WTC11 (cell line): ENCODE data around the gene NCCRP1. TPM values are rescaled to one million over a fixed set of nuclear protein-coding genes. Genes with fewer than 3 reads are reported as not detected.

Experiments used
- ATAC-seq: fragments of 200-7000 bp; cut with Tn5 transposase; 2 replicates; pipeline ENCODE4 v1.10.0; 2021; ENCODE audit warnings: mild to moderate bottlenecking, moderate library complexity
- CTCF ChIA-PET: fragments of 300-600 bp; sonication (Branson Sonifier 250); formaldehyde crosslinking; loops from one replicate; lab custom pipeline; 2021; ENCODE audit warnings: antibody characterized with exemption; lab: Charles Lee
- POLR2A ChIA-PET: fragments of 350-600 bp; sonication (Branson Sonifier 250); formaldehyde crosslinking; loops from one replicate; lab custom pipeline; 2021; ENCODE audit warnings: antibody characterized with exemption; lab: Charles Lee
- DNase-seq: peaks from one replicate; pipeline ENCODE4 v3.0.0; 2021; ENCODE audit warnings: low spot score
- H3K27ac Mint-ChIP-seq: 2 replicates; pipeline ENCODE4 v1.8.0; 2021; ENCODE audit warnings: mixed read lengths
- H3K27me3 Mint-ChIP-seq: 2 replicates; pipeline ENCODE4 v1.8.0; 2021; ENCODE audit warnings: low read depth, mild to moderate bottlenecking, moderate library complexity, mixed read lengths
- H3K36me3 Mint-ChIP-seq: 2 replicates; pipeline ENCODE4 v1.8.0; 2021; ENCODE audit warnings: mixed read lengths
- H3K4me1 Mint-ChIP-seq: 2 replicates; pipeline ENCODE4 v1.8.0; 2022; ENCODE audit warnings: mixed read lengths
- H3K4me3 Mint-ChIP-seq: 2 replicates; pipeline ENCODE4 v1.8.0; 2021; ENCODE audit warnings: mild to moderate bottlenecking, moderate library complexity, mixed read lengths
- H3K9me3 Mint-ChIP-seq: 2 replicates; pipeline ENCODE4 v1.8.0; 2021; ENCODE audit warnings: mixed read lengths
- AFF4 ChIP-seq: sonication (generic); formaldehyde crosslinking; IDR thresholded peaks from 2 replicates; pipeline ENCODE4 v1.8.1; 2023; ENCODE audit warnings: mild to moderate bottlenecking, missing genetic modification reagents, borderline replicate concordance
- ATF2 ChIP-seq: sonication (generic); formaldehyde crosslinking; IDR thresholded peaks from 2 replicates; pipeline ENCODE4 v1.8.1; 2022; ENCODE audit warnings: low read depth, missing genetic modification reagents, borderline replicate concordance
- CREB1 ChIP-seq: sonication (generic); formaldehyde crosslinking; IDR thresholded peaks from 2 replicates; pipeline ENCODE4 v1.8.0; 2023; ENCODE audit warnings: mild to moderate bottlenecking, missing genetic modification reagents
- ERG ChIP-seq: fragments of 250-450 bp; sonication (Bioruptor Pico); IDR thresholded peaks from 2 replicates; pipeline ENCODE4 v1.8.0; 2021; ENCODE audit warnings: mild to moderate bottlenecking
- ESRRA ChIP-seq: sonication (generic); formaldehyde crosslinking; IDR thresholded peaks from 2 replicates; pipeline ENCODE4 v1.8.1; 2022; ENCODE audit warnings: mild to moderate bottlenecking, missing genetic modification reagents, borderline replicate concordance
- FOXK1 ChIP-seq: sonication (generic); formaldehyde crosslinking; IDR thresholded peaks from 2 replicates; pipeline ENCODE4 v1.8.0; 2022; ENCODE audit warnings: mild to moderate bottlenecking, moderate library complexity, missing genetic modification reagents
- FOXP1 ChIP-seq: sonication (generic); formaldehyde crosslinking; IDR thresholded peaks from 2 replicates; pipeline ENCODE4 v1.8.0; 2022; ENCODE audit warnings: missing genetic modification reagents, mild to moderate bottlenecking, moderate library complexity, borderline replicate concordance
- IRF1 ChIP-seq: sonication (generic); formaldehyde crosslinking; IDR thresholded peaks from 2 replicates; pipeline ENCODE4 v1.8.0; 2023; ENCODE audit warnings: missing genetic modification reagents
- IRF2 ChIP-seq: sonication (generic); formaldehyde crosslinking; IDR thresholded peaks from 2 replicates; pipeline ENCODE4 v1.8.0; 2022; ENCODE audit warnings: low read depth, missing genetic modification reagents, borderline replicate concordance
- JAZF1 ChIP-seq: fragments of 250-450 bp; sonication (Bioruptor Pico); IDR thresholded peaks from 2 replicates; pipeline ENCODE4 v1.9.0; 2021; ENCODE audit warnings: moderate library complexity, mild to moderate bottlenecking, inconsistent platforms
- JUN ChIP-seq: sonication (generic); formaldehyde crosslinking; IDR thresholded peaks from 2 replicates; pipeline ENCODE4 v1.8.0; 2023; ENCODE audit warnings: mild to moderate bottlenecking, missing genetic modification reagents
- MXD4 ChIP-seq: fragments of 250-450 bp; sonication (Bioruptor Pico); IDR thresholded peaks from 2 replicates; pipeline ENCODE4 v1.8.0; 2021; ENCODE audit warnings: mild to moderate bottlenecking, moderate library complexity, borderline replicate concordance
- NR3C1 ChIP-seq: sonication (generic); formaldehyde crosslinking; conservative IDR thresholded peaks from 2 replicates; pipeline ENCODE4 v1.8.1; 2023; ENCODE audit warnings: low read depth, mild to moderate bottlenecking, missing genetic modification reagents
- OVOL2 ChIP-seq: fragments of 250-450 bp; sonication (Bioruptor Pico); IDR thresholded peaks from 2 replicates; pipeline ENCODE4 v1.9.0; 2021; ENCODE audit warnings: mild to moderate bottlenecking, borderline replicate concordance
- PRRX2 ChIP-seq: fragments of 250-450 bp; sonication (Bioruptor Pico); IDR thresholded peaks from 2 replicates; pipeline ENCODE4 v1.8.0; 2021; ENCODE audit warnings: mild to moderate bottlenecking
- TEAD4 ChIP-seq: sonication (generic); formaldehyde crosslinking; IDR thresholded peaks from 2 replicates; pipeline ENCODE4 v1.8.0; 2022; ENCODE audit warnings: mild to moderate bottlenecking, missing genetic modification reagents
- USF2 ChIP-seq: sonication (generic); formaldehyde crosslinking; IDR thresholded peaks from 2 replicates; pipeline ENCODE4 v1.8.1; 2023; ENCODE audit warnings: mild to moderate bottlenecking, missing genetic modification reagents, moderate library complexity
- ZNF317 ChIP-seq: sonication (generic); formaldehyde crosslinking; IDR thresholded peaks from 2 replicates; pipeline ENCODE4 v1.8.1; 2023; ENCODE audit warnings: low read depth, mild to moderate bottlenecking, moderate library complexity, missing genetic modification reagents, borderline replicate concordance
- ZNF532 ChIP-seq: fragments of 250-450 bp; sonication (Bioruptor Pico); IDR thresholded peaks from 2 replicates; pipeline ENCODE4 v1.9.0; 2021; ENCODE audit warnings: mild to moderate bottlenecking, borderline replicate concordance
- total RNA-seq: library from RNA; stranded (reverse); gene quantifications from 3 replicates; pipeline ENCODE4 v1.2.3, GENCODE V29; 2021

Gene NCCRP1
- total RNA-seq, 1 experiment from 2014 or later, result 2.0 TPM

GRCh38 chr19:39205449-39205764 lies 8.6 kb downstream of the NCCRP1 start (continued):
- TF ChIP-seq ZNF532 (CRISPR knock-in tag) (no peak), IRF1 (CRISPR knock-in tag) (no peak), ZNF317 (CRISPR knock-in tag) (no peak), NR3C1 (no peak), JAZF1 (CRISPR knock-in tag) (no peak), TEAD4 (no peak), OVOL2 (CRISPR knock-in tag) (no peak), ERG (CRISPR knock-in tag) (no peak), AFF4 (CRISPR knock-in tag) (no peak), FOXK1 (CRISPR knock-in tag) (no peak), FOXP1 (CRISPR knock-in tag) (no peak)

- no peak overlapping the region for H3K27ac Mint-ChIP-seq
These were observed 9.4 kb downstream of the NCCRP1 start for GRCh38 chr19:39206122-39206521.

GRCh38 chr19:39207293-39207836 lies 10.6 kb downstream of the NCCRP1 start:
- no peak overlapping the region for H3K27ac Mint-ChIP-seq
- no peaks in the 10 kb centered on the region for H3K36me3 Mint-ChIP-seq
- H3K27me3 Mint-ChIP-seq, result peaks cover 31% of the 10 kb centered on the region
- no peak for DNase-seq
- ChIA-PET POLR2A (no interaction called here), CTCF (interaction anchor here (0.6 kb wide), 1 partner anchor 1427 kb away, joined by 3 read pairs; no protein-coding TSS in a partner anchor)
- no peak overlapping the region for H3K4me3 Mint-ChIP-seq
- H3K9me3 Mint-ChIP-seq, result no peaks in the 10 kb centered on the region
- ATAC-seq, result no peak
- H3K4me1 Mint-ChIP-seq, result no peaks in the 10 kb centered on the region; the same call in 1 of the 2 replicates
- TF ChIP-seq JUN (CRISPR knock-in tag) (no peak), ATF2 (CRISPR knock-in tag) (no peak), ESRRA (CRISPR knock-in tag) (no peak), FOXP1 (CRISPR knock-in tag) (no peak), JAZF1 (CRISPR knock-in tag) (no peak), PRRX2 (no peak), USF2 (no peak), MXD4 (CRISPR knock-in tag) (no peak), NR3C1 (no peak), CREB1 (CRISPR knock-in tag) (no peak), IRF2 (no peak)

More at GRCh38 chr19:39206122-39206521, 9.4 kb downstream of the NCCRP1 start:
- TF ChIP-seq CREB1 (CRISPR knock-in tag) (no peak), FOXK1 (CRISPR knock-in tag) (no peak)
- H3K9me3 Mint-ChIP-seq, result no peaks in the 10 kb centered on the region
- H3K4me1 Mint-ChIP-seq, result no peaks in the 10 kb centered on the region; the same call in 1 of the 2 replicates
- CTCF ChIA-PET, result interaction anchor here (3.1 kb wide), 1 partner anchor 121 kb away, joined by 12 read pairs; no protein-coding TSS in a partner anchor
- ATAC-seq (no peak), DNase-seq (no peak)
- H3K27me3 Mint-ChIP-seq, result peaks cover 39% of the 10 kb centered on the region
- no peaks in the 10 kb centered on the region for H3K36me3 Mint-ChIP-seq
- H3K4me3 Mint-ChIP-seq, result no peak overlapping the region
- POLR2A ChIA-PET, result no interaction called here
